GM10266 (cell line): ENCODE measurements around the gene EOLA1.
"Not testable (repeated sequence)": the region's sequence is repeated elsewhere in the genome, so short reads cannot be mapped to it uniquely, and the experiment has no call there.

Source experiments
- DNase-seq: peaks from one replicate; pipeline ENCODE4 v3.0.0; 2012; ENCODE audit errors: extremely low spot score
- TF ChIP-seq, protein P1 (sequence below): IDR thresholded peaks from 2 replicates; pipeline ENCODE4 v1.5.1; 2012; ENCODE audit warnings: mild to moderate bottlenecking, low read depth; ENCODE audit not compliant: control insufficient read depth, insufficient read depth; ENCODE audit errors: missing control alignments

EOLA1 gene

DNA sequence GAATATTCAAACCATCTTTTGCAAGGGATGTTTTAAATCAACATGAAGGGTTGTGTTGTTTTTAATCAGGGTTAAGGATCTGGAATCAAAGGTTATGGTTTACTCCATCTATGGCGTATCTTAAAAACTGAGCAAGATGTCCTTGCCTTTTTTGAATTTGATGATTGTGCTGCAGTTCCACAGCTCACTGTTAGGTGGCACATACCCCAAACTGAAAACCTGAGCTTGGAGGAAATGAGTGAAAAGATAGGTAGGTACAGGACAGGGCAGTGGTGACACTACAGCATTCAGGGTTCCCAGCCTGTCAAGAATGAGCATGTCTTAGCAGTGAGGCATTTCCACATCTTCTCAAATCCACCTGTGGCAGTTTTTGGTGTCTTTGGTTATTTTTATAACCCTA lies 13.1 kb upstream of the EOLA1 start:
- TF ChIP-seq, protein P1, sequence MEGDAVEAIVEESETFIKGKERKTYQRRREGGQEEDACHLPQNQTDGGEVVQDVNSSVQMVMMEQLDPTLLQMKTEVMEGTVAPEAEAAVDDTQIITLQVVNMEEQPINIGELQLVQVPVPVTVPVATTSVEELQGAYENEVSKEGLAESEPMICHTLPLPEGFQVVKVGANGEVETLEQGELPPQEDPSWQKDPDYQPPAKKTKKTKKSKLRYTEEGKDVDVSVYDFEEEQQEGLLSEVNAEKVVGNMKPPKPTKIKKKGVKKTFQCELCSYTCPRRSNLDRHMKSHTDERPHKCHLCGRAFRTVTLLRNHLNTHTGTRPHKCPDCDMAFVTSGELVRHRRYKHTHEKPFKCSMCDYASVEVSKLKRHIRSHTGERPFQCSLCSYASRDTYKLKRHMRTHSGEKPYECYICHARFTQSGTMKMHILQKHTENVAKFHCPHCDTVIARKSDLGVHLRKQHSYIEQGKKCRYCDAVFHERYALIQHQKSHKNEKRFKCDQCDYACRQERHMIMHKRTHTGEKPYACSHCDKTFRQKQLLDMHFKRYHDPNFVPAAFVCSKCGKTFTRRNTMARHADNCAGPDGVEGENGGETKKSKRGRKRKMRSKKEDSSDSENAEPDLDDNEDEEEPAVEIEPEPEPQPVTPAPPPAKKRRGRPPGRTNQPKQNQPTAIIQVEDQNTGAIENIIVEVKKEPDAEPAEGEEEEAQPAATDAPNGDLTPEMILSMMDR, result peak; percentile 43
- DNase-seq, result no peak

DNA sequence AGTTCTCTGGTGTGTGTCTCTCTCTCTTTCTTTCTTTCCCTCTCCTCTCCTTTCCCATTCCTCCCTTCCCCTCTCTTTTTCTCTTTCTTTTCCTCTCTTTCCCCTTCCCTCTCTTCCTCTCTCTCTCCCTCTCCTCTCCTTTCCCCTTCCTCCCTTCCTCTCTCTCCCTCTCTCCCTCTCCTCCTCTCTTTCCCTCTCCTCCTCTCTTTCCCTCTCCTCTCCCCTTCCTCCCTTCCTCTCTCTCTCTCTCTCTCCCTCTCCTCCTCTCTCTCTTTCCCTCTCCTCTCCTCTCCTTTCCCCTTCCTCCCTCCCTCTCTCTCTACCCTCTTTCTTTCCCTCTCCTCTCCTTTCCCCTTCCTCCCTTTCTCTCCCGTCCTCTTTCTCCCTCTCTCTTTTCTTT lies 12.4 kb upstream of the EOLA1 start:
- TF ChIP-seq, protein P1, result no peak
- no peak for DNase-seq

DNA sequence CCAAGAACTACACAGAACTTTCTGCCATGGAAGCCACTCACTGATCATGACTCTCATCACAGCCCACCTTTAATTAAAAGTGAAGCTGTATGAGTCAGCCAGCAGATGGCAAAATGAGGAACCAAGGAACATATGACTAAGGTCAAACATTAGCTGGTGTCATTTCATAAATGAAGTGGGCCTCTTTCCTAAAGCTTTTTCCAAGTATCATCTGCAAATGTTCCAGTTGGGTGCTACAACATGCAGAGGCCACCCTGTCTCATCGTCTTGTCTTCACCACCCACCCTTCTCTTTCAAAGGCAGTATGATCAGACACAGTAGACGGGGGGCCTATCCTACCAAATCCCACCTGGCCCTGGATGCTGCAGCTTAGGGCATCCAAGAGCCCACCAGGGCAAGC lies 9.2 kb upstream of the EOLA1 start:
- DNase-seq, result peak; percentile 8
- TF ChIP-seq, protein P1, result peak; percentile 6

DNA sequence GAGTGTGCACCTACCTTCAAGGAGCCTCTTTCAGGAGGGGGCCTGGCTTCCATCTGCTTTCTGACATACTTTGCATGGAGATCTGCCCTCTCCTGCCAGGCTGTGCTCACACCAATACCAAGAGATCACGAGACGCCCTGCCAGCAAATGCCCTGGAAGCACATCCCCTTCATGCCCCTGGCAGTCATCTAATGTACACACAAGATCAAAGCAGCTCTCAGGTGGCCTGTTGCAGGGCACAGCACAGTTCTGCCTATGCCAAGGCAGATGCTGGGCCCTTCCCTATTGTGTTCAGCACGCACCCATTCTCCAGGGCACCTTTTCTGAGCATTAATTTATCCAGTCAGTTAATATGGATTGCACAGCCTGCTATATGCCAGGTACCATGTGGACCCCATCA lies 7.9 kb upstream of the EOLA1 start:
- DNase-seq, result not testable (repeated sequence)

DNA sequence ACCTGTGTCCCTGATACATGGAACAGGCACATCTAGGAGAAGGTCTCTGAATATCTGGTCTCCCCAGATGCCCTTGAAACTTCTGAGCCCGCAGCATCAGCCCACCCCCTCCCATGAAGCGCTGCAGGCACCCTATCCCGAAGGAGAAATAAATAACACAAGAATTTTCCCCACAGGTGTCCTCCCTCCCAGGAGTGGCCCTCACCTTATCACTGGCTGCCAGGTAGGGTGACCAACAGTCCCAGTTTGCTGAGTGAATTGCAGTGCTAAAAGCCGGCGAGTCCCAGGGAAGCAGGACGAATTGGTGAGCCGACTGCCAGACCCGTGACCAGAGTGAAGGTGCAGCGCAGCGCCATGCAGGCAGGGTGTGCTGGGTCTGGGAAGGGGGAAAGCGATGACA lies 6.8 kb upstream of the EOLA1 start:
- DNase-seq, result not testable (repeated sequence)

DNA sequence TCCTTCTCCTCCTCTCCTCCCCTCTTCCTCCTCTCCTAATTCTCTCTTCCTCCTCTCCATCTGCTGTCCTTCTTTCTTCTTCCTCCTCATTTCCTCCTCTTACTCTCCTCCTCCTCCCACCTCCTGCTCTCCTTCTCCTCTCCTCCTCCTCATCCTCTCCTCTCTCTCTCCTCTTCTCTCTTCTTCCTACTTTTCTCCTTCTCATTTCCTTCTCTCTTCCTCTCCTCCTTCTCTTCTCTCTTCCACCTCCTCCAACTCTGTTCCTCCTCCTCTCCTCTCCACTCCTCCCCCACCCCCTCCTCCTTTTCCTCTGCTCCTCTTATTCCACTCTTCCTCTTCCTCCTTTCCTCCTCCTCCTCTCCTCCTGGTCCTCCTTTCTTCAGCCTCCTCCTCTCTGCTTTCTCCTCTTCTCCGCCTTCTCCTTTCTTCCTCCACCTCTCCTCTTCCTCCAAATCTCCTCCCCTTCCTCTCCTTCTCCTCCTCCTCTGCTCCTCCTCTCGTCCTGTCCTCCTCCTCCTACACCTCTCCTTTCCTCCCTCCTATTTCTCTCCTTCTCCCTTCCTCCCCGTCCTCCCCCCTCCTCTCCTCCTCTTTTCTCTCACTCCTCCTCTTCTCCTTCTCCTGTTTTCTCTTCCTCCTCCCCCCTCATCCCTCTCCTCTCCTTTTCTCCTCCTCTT lies 5.7 kb upstream of the EOLA1 start:
- DNase-seq, result not testable (repeated sequence)

DNA sequence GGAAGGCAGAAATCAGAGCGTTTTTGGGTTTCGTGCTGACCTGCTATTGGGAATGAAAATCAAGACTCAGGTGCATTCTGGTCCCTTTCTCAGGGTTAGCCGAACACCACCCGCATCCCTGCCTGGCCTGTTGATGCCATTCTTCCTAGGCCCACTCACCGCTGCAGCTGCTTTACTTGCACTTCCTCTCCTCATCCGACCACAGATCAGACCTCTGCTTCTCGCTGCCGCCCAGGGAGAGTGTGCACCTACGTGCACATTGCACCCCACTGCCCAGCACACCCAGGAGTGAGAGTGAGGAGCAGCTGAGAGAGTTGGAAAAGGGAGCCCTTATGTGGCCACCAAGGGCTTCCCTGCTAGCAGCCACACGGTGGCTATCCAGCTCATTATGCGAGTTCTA lies 3.3 kb upstream of the EOLA1 start:
- DNase-seq, result not testable (repeated sequence)

DNA sequence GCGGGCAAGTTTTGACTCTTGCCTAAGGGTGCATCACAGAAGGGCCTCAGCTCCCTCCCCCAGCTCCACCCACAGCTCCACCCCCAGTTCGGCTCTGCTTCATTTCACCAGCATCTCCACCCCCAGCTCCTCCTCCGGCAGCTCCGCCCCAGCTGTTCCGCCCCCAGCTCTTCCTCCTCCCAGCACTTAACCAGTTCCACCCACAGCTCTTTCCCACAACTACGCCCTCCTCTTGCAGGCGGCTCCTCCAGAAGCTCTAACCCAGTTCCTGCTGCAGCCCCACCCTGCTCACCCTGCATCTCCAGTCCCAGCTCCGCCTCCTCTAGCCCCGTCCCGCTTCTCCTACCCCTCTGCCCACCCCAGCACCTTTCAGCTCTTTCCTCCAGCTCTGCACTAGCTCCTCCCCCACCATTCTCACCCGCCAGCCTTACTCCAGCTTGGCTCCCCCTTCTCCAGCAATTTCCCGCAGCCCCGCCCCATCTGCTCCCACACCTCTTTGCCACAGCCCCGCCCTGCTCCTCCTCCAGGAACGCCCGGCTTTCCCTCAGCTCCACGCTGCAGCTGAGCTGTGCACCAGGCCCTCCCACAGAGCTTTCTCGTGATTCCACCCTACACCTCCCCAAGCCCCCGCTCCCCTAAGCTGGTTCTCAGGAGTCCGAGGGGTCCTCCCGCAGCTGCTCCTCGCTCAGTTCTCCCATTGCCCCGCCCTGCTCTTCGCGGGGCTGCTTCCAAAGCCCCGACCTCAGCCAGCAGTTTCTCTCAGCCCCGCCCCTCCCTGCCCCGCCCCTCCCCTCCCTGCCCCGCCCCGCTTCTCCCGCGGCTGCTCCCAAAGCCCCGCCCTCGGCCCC lies 1.3 kb upstream of the EOLA1 start:
- peak; percentile 55 for DNase-seq
- TF ChIP-seq, protein P1, result no peak

DNA sequence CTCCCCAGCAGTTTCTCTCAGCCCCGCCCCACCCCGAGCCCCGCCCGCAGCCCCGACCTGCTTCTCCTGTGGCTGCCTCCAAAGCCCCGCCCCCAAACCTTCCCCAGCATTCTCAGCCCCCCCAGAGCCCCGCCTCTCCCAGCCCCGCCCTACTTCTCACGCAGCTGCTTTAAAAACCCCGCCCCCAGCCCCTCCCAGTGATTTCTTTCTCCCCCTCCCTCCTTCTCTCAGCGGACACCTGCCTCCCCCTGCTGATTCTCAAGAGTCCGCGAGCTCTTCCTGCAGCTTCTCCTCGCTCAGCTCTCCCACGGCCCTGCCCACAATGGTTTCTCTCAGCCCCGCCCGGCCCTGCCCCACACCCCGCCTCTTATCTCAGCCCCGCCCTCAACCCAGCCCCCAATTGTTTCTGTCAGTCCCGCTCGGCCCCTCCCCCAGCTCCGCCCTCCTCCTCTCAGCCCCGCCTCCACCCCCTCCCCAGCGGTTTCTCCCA lies 636 bp upstream of the EOLA1 start:
- TF ChIP-seq, protein P1, result no peak
- DNase-seq, result peak; percentile 80
